ENCODE data around the gene PHF1.

- TF ChIP-seq, protein P1, sequence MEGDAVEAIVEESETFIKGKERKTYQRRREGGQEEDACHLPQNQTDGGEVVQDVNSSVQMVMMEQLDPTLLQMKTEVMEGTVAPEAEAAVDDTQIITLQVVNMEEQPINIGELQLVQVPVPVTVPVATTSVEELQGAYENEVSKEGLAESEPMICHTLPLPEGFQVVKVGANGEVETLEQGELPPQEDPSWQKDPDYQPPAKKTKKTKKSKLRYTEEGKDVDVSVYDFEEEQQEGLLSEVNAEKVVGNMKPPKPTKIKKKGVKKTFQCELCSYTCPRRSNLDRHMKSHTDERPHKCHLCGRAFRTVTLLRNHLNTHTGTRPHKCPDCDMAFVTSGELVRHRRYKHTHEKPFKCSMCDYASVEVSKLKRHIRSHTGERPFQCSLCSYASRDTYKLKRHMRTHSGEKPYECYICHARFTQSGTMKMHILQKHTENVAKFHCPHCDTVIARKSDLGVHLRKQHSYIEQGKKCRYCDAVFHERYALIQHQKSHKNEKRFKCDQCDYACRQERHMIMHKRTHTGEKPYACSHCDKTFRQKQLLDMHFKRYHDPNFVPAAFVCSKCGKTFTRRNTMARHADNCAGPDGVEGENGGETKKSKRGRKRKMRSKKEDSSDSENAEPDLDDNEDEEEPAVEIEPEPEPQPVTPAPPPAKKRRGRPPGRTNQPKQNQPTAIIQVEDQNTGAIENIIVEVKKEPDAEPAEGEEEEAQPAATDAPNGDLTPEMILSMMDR (IDR thresholded peaks at IDR 0.05) = no peak
- TF ChIP-seq POLR2A (IDR thresholded peaks at IDR 0.05) = no peak
- TF ChIP-seq POLR2AphosphoS5 (IDR thresholded peaks at IDR 0.05) = no peak
Measured at GRCh38 chr6:33451606-33452005, 40.8 kb downstream of the PHF1 start.
